Measurements from ENCODE around the gene RANGAP1.
A peak's percentile ranks its signal among the peaks of the same experiment; 100 is the strongest.

DNA sequence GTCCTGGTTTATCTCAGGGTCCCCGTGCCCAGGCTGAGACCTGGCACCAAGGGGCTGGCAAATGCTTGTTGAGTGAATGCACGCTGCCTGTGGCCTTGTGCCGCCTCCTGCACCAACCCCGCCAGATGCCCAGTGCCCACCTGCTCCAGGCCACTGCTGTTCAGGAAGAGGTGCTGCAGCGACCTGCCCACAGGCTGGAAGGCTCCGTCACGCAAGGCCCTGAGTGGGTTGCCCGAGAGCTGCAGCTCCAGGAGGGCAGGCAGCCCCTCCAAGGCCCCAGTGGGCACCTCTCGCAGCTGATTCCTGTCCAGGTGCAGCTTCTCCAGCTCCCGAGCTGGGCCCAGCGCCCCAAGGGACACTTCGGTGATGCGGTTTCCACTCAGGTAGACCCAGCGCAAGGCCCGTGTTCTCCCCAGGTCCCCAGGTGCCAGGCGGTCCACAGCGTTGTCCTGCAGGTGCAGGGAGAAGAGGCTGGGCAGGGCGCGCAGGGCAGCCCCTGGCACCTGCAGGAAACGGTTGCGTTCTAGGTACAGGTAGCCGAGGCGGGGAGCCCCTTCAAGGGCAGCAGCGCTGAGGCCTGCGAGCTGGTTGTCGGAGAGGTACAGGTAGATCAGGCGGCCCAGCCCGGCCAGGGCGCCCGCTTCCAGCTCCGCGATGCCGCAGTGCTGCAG, 48.8 kb downstream of the RANGAP1 start:
- TF ChIP-seq, protein P1, sequence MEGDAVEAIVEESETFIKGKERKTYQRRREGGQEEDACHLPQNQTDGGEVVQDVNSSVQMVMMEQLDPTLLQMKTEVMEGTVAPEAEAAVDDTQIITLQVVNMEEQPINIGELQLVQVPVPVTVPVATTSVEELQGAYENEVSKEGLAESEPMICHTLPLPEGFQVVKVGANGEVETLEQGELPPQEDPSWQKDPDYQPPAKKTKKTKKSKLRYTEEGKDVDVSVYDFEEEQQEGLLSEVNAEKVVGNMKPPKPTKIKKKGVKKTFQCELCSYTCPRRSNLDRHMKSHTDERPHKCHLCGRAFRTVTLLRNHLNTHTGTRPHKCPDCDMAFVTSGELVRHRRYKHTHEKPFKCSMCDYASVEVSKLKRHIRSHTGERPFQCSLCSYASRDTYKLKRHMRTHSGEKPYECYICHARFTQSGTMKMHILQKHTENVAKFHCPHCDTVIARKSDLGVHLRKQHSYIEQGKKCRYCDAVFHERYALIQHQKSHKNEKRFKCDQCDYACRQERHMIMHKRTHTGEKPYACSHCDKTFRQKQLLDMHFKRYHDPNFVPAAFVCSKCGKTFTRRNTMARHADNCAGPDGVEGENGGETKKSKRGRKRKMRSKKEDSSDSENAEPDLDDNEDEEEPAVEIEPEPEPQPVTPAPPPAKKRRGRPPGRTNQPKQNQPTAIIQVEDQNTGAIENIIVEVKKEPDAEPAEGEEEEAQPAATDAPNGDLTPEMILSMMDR (IDR thresholded peaks at IDR 0.05), result peak in 2 of 5 experiments; percentile 55 to 61
- no peak for TF ChIP-seq POLR2AphosphoS5 (IDR thresholded peaks at IDR 0.05)
- TF ChIP-seq POLR2A (IDR thresholded peaks at IDR 0.05), result no peak
- TF ChIP-seq EP300 (IDR thresholded peaks at IDR 0.05; ENCODE audit: low read depth), result no peak

All from transverse colon (tissue), 4 donors.